HG03135 (cell line): ENCODE results near the gene DNAJC9.

Experiments used
- ATAC-seq: cut with Tn5 transposase; IDR thresholded peaks from one replicate; pipeline ENCODE4 v1.9.1; 2021; ENCODE audit warnings: mild to moderate bottlenecking, moderate library complexity; ENCODE audit not compliant: unreplicated experiment

DNAJC9 gene

DNA sequence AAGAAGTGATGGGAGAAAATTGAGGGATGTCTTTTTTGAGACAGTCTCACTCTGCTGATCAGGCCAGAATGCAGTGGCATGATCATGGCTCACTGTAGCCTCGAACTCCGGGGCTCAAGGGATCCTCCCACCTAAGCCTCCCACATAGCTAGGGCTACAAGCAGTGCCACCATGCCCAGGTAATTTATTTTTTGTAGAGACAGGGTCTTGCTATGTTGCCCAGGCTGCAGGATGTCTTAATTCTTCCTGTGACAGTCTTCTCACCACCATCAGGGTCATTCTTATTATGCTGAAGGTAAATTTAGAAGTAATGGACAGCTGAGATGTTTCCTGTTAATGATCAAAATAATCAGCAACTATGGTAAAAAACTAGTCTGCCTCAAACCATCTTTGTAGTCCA is 7.1 kb downstream of the DNAJC9 start:
- ATAC-seq, result no peak

DNA sequence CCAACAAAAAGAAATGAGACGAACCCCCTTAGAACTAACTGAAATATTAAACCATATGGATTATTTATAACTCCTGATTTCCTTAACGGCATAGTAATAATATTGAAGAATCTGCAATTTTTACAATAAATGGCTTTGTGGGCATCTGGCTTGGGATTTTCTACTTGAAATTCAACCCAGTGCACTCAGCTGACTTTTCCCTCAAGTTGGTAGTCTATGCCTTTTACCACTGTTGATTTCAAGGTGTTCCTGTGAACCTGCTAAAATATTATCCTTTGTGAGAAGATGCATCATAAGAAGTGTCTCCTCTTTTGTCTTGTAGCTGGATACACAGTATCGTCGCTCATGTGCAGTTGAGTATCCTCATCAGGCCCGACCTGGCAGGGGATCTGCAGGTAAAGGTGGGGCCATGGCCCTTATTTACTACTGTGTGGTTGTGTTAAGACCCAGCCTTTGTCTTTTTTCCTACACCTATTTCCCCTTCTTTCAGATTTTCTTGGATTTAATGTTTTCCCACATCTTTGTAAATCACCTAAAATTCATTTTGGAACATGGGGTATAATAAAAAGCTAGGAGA is 8.0 kb downstream of the DNAJC9 start:
- ATAC-seq, result no peak

DNA sequence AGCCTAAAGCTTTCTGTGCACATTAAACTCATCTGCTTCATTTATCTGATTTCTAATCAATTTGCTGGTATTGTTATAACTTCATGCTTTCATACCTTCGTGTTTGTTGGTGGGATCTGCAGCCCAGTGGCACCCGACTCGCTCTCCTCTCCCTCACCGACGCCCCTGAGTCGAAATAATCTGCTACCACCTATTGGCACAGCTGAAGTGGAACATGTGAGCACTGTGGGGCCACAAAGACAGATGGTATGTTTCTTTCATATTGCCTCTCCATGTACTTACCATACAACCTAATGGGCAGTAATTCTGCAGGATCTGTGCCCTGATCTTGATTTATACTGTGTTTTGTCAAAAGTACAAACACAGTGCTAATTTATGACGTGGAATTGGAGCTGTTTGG is 12.4 kb downstream of the DNAJC9 start:
- ATAC-seq, result no peak

DNA sequence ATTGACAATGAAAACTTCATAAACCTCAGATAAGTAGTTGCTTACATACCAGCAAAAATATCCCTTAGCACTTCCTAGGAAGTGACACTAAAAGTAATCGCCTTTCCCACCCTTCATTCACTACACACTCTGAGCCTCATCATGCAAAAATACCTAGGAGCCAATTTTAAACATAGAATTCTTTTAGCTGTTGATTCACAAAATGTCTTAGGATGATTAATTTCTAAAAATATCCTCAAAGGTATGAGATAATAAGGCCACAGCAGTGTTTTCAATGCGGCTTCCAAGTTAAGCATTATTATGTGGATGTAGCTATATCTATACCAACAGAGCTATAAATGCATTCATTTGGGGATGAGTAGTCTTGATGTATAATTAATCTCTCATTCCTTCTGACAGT is 13.2 kb downstream of the DNAJC9 start:
- ATAC-seq, result no peak

DNA sequence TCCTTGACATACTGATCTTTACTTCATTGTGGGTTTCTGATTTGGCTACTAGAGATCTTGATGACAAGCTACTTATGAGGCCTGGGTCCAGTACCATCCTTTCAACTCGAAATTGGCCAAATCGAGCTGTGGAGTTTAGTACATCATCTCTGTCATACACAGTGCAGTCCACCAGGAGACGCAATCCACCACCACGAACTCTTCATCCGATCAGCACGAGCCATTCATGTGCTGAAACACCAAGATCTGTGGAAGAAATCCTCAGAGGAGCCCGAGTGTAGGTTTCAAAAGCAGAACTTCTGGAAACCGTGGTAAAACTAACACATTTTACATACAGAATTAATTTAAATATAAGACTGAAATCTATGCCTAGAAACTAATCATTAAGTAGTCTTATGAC is 14.2 kb downstream of the DNAJC9 start:
- ATAC-seq, result no peak

DNA sequence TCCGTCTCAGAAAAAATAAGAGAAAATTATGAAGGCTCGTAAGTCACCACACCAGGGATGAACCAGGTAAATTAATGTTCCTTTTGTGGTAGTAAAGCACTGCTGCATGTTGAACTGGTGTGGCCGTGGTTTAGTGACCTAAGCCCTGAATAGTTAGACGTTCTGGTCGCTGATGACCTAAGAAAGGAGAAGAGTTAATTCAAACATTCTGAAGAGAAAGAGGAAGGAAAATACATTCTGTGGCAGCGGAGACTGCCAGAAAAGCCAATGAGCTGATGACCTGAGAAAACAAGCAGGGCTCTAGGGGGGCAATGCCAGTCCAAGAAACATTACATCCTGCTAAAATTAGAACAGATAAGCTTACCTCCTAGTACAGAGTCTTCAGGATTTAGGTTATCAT is 17.5 kb downstream of the DNAJC9 start:
- no peak for ATAC-seq

DNA sequence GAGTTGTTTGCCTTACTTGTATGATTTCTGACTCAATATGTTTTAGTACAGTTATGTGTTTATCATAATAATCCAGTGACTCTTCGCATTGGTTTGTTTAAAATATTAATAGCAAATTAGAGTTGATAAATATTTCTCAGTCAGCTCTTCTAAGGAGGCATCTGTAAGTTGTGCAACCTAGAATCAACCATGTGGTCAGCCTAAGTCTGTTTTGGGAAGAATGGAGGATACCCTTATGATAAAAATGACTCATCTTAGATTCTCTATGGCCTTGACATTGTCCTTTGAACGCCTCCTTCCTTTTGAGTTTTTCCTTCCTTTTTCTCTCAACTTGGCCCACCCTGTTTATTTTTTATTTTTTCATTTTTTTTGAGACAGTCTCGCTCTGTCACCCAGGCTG is 18.8 kb downstream of the DNAJC9 start:
- ATAC-seq, result no peak

DNA sequence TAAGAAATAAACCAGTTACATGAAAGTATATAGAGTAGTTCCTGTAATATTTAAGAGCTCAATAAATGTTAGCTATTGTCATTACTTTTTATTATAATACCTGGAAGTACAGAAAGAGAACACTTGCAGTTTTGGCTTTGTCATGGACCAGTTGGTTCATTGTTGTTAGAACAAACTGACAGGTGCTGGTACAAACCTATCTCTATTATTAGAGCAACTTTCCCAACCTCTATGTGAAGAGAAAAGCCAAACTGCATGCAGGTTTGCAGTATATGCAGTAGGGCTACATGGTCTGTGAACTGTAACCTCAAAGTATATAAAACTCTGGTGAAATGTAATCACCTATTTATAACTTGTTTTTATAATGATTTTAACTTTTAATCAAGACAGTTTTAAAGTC is 20.4 kb downstream of the DNAJC9 start:
- no peak for ATAC-seq

DNA sequence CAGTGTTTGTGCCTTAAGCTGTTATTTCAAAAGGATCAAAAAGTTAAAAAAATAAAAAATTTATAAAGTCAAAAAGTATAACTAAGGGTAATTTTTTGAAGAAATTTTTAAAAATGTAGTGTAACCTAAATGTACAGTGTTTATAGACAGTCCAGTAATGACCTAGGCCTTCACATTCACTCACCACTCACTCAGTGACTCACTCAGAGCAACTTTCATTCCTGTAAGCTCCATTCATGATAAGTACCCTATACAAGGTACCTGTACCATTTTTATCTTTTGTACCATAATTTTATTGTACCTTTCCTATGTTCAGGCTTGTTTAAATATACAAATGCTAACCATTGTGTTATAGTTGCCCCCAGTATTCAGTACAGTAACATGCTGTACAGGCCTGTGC is 21.5 kb downstream of the DNAJC9 start:
- no peak for ATAC-seq

DNA sequence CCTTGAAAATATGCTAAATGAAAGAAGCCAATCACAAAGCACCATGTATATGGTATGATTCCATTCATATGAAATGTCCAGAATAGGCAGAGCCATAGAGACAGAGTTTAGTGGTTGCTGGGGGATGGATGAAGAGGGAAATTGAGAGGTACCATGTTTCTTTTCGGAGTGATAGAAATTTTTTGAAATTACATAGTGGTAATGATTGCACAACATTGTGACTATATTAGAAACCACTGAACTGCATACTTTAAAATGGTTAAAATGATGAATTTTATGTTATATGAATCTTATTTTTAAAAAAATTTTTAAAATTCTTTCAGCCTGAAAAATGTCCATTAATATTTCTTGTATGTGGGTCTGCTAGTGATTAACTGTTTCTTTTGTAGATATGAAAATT is 26.1 kb downstream of the DNAJC9 start:
- ATAC-seq, result no peak

DNA sequence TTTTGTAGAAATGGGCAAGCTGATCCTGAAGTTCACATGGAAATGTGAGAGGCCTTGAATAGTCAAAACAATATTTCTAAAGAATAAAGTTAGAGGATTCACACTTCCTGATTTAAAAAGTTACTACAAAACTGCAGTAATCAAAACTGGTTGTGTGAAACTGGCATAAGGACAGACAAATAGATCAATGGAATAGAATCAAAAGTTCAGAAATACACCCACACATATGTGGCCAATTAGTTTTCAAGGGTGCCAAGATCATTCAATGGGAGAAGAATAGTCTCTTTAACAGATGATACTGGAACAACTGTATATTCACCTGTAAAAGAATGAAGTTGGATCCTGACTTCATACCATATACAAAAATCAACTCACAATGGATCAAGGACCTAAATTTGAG is 27.7 kb downstream of the DNAJC9 start:
- no peak for ATAC-seq

DNA sequence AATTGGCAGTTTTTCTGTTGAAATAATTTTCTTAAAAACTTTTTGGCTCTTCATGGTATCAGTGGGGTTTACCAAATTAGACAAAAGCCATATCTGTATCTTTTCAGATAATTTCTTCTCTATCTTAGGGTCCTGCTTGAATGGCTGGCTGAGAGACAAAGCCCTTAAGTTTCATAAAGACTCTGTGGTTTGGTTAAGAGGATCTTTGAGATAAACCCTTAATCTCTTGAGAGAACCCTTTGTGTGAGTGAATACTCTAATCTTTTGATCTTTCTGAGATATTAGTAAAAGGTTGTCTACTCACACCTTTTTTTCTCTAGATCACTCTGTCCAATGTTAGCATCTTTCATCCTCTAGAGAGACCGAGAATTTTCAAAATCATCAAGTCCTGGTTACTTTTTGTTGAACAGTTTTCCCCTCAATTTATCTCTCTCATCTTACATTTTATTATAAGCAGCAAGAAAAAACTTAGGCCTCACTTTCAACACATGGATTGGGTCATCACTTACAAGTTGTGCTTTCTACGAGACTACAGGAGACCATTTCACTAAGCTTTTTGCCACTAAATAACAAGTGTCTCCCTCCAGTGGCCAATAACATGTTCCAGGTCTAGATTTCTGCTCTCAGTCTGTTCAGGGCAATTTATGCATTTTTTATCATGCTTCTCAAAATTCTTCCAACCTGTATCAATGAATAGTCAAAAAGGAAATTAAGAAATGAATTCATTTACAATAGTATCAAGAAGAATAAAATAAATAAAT is 28.4 kb downstream of the DNAJC9 start:
- ATAC-seq, result no peak

DNA sequence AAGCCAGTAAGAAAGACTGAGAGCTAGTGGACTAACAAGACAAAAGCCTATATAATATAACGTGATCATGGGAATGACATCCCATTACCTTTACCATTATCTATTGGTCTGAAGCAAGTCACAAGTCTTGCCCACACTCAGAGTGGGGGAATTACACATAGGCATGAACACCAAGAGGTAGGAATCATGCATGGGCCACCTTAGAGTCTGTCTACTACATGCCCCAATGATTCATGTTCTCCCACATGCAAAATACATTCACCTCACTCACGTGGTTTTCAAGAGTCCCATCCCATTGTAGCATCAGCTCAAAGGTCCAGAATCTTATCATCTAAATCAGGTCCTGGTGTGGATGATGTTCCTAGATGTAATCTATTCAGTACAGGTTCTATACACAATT is 29.4 kb downstream of the DNAJC9 start:
- no peak for ATAC-seq

DNA sequence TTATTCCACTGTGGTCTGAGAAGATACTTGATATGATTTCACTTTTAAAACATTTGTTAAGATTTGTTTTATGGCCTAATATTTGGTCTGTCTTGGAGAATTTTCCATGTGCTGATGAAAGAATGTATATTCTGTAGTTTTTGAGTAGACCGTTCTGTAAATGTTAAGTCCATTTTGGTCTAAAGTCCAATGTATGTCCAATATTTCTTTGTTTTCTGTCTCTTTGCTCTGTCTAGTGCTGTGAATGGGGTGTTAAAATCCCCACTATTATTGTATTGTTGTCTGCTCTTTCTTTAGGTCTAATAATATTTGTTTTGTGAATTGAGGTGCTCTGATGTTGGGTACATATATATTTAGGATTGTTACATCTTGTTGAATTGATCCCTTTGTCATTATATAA is 31.3 kb downstream of the DNAJC9 start:
- no peak for ATAC-seq

DNA sequence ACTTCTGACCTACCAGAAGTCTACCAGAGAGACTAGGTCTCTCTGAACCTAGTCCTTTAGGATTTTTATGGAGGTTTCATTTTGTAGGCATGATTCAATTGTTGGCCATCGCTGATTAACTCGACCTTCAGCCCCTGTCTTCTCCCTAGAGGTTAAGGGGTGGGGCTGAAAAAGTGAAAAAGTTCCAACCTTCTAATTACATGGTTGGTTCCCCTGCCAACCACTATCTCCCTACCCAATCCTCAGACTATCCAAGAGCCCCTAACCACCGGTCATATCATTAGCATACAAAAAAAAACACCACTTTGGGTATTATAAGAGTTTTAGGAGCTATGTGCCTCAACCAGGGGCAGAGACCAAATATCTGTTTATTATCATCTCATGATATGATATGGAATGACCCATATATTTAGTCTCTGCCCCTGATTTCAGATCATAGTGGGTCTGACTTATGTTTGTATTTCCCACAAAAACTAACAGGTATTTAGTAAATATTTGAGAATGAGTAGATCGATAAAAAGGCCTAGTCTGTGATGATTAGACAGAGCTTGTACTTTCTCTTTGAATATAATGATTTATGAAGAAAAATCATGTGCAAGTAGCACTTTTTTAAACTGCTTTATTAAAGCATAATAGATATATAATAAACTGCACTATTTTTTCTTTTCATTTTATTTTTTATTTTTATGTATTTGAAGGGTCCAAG is 35.8 kb downstream of the DNAJC9 start:
- ATAC-seq, result no peak

DNA sequence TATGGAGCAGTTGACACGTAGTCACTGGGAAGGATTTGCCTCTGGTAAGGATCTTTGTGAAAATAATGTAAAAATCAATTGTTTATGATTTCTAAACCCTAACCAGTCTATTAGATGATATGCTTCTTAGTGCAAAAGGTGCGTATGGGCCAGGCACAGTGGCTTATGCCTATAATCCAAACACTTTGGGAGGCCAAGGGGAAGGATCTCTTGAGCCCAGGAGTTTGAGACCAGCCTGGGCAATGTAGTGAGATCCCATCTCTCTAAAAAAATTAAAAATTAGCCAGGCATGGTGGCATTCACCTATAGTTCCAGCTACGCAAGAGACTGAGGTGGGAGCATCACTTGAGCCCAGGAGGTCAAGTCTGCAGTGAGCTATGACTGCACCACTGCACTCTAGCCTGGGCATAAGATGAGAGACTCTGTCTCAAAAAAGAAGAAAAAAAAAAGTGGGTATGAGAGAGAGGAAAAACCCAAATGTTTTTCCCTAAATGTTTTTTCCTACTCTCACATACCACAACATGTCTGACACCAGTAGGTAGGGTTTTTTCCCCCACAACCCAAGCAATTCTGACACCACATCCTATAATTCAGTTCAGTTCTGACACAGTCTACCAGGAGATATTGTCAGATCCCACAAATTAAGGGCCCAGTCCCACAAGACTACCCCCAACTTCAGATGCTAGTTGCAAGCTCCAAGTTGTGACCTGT is 36.5 kb downstream of the DNAJC9 start:
- ATAC-seq, result no peak

DNA sequence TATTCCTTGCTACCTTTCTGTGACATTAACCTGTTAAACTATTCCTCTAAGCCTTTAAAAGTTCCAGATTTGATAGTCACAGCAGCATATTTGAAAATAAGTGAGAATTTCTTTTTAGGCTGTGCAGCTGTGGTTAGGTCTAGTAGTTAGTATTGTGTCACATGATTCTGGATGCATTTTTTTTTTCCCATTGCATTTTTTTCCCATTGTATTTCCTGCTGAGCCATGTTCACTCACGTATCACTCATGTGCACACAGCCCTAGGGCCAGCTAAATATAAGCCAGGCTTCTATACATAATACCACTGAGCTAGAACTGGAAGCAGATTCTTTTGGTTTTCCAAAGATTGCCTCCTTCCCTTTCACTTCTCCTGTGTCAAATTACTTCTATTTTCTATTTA is 37.4 kb downstream of the DNAJC9 start:
- ATAC-seq, result no peak

DNA sequence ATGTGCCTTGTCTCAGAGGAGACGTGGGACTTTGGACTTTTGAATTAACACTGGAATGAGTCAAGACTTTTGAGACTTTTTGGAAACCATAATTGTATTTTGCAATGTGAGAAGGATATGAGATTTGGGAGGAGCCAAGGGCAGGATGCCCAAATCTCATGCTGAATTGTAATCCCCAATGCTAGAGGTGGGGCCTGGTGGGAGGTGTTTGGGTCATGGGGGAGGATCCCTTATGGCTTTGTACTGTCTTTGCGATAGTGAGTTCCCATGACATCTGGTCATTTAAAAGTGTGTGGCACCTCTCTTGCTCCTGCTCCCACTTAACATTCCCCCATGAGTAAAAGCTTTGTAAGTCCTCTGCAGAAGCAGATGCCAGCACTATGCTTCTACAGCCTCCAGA is 39.2 kb downstream of the DNAJC9 start:
- ATAC-seq, result no peak

DNA sequence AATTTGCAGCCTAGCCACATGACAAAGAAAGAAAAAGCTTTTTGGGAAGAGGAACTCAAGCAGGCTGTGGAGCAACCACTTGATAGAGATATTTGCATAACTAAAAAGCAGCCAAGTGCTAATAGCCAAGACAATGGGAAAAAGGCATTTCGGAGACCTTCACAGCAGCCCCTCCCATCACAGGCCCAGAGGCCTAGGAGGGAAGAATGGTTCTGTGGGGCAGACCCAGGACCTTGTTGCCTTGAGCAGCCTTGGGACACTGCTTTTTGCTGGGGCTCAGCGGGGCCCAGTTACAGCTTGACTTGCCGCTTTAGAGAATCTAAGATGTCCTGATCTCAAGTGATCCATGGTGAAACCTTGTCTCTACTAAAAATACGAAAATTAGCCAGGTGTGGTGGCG is 40.7 kb downstream of the DNAJC9 start:
- ATAC-seq, result no peak

DNA sequence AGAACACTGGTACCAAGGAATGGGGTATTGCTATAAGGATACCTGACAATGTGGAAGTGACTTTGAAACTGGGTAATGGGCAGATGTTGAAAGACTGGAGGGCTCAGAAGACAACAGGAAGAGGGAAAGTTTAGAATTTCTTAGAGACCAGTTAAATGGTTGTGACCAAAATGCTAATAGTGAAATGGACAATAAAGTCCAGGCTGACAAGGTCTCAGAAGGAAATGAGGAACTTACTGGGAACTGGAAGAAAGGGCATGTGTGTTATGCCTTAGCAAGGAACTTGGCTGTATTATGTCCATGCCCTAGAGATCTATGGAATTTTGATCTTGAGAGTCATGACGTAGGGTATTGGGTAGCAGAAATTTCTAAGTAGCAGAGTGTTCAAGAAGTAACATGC is 41.2 kb downstream of the DNAJC9 start:
- no peak for ATAC-seq

DNA sequence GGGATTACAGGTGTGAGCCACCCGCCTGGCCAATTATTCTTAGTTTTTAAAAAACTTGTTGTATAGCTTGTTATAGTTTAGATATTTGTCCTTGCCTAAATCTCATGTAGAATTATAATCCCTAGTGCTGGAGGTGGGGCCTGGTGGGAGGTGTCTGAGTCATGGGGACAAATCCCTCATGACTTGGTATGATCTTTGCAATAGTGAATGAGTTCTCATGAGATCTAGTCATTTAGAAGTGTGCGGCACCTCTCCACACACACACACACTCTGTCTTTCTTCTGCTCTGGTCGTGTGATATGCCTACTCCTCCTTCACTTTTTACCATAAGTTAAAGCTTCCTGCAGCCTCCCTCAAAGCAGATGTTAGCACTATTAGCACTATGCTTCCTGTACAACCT is 42.0 kb downstream of the DNAJC9 start:
- no peak for ATAC-seq
